Measurements from ENCODE around the gene PRRG2. TPM values are rescaled to one million over a fixed set of nuclear protein-coding genes. Genes with fewer than 3 reads are reported as not detected.
A peak's percentile ranks its signal among the peaks of the same experiment; 100 is the strongest.

Gene PRRG2
- total and polyA plus RNA-seq, 7 donors, result 0.71 to 18.9 (median 12.7) TPM; not detected in 3

DNA sequence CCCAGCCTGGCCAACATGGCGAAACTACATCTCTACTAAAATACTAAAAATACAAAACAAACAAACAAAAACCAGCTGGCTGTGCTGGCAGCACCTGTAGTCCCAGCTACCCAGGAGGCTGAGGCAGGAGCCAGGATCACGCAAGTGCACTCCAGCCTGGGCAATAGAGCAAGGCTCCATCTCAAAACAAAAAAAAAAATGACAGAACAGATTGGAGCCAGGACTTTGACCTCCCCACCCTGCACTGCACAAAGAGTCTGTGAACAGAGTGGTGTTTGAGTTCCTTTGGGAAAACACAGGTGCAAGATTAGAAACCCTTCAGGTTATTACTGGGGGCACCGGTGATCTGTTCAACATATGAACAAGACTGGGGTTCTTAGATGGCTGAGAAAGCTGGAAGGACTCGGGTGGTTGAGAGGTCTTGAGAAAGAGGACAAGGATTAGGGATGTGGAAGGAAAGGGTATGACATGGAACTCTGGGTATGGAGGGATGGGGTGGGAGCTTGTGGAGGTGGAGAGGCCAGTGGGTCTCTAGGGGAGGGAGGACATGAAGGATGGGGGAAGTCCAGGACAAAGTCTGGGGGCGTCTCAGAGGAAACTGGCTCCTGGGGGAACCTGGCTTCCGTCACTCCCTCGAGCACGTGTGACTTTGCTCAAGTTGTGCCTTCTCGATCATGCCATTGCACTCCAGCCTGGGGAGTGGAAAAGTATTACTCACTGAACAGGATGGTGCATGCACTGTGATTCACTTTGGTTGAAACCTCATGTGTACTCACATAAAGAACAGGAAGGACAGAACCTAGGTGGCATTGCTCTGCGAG, 27.5 kb upstream of the PRRG2 start:
- no peaks in the 10 kb centered on the region for H3K27me3 ChIP-seq
- no peak for DNase-seq
- 12 to 53% methylated on average over 10 of the region's 10 CpGs for WGBS, 2 donors
- no peak overlapping the region for H3K4me3 ChIP-seq
- peaks cover 4 to 46% (median 14%) of the 10 kb centered on the region in 4 donors for H3K36me3 ChIP-seq
- intact Hi-C loops (cut with DNase I), result no loop called here
- no peaks in the 10 kb centered on the region for H3K9me3 ChIP-seq
- H3K27ac ChIP-seq, result peak overlapping the region in 2 of 4 donors; percentile 0 to 13
- TF ChIP-seq POLR2AphosphoS5 (IDR thresholded peaks at IDR 0.05) (peak in 1 of 4 donors; percentile 9), POLR2A (IDR thresholded peaks at IDR 0.05) (no peak), EP300 (IDR thresholded peaks at IDR 0.05) (no peak)
- TF ChIP-seq, protein P1, sequence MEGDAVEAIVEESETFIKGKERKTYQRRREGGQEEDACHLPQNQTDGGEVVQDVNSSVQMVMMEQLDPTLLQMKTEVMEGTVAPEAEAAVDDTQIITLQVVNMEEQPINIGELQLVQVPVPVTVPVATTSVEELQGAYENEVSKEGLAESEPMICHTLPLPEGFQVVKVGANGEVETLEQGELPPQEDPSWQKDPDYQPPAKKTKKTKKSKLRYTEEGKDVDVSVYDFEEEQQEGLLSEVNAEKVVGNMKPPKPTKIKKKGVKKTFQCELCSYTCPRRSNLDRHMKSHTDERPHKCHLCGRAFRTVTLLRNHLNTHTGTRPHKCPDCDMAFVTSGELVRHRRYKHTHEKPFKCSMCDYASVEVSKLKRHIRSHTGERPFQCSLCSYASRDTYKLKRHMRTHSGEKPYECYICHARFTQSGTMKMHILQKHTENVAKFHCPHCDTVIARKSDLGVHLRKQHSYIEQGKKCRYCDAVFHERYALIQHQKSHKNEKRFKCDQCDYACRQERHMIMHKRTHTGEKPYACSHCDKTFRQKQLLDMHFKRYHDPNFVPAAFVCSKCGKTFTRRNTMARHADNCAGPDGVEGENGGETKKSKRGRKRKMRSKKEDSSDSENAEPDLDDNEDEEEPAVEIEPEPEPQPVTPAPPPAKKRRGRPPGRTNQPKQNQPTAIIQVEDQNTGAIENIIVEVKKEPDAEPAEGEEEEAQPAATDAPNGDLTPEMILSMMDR (IDR thresholded peaks at IDR 0.05), result no peak
- H3K4me1 ChIP-seq, result peaks cover 0 to 16% (median 8%) of the 10 kb centered on the region in 4 donors

DNA sequence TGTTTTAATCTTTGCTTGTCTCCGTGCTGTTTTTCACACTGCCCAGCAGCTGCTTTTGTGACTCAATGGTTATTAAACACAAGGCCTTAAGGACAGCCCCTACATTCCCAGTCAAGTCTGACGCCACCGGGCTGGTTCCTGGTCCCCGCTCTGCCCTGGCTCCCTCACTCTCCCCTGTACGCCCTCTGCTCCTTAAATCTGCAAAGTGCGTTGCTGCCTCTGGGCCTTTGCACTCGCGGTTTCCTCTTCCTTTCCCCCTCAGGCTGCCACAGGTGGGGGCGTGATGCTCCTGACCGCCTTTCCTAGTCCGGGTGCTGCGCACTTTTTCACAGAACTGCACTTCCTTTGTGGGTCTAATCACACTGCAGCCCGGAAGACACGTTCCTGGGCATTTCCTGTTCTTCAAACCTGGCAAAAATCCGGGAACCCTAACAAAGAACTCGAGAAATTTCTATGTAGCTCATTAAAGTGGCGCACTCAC, 26.4 kb upstream of the PRRG2 start:
- peaks cover 0 to 16% (median 8%) of the 10 kb centered on the region in 4 donors for H3K4me1 ChIP-seq
- 41 to 50% methylated on average over 17 of the region's 17 CpGs for WGBS, 2 donors
- no peak for DNase-seq
- TF ChIP-seq EP300 (IDR thresholded peaks at IDR 0.05) (no peak), POLR2AphosphoS5 (IDR thresholded peaks at IDR 0.05) (peak in 3 of 4 donors; percentile 29 to 49 (median 31))
- peaks cover 4 to 57% (median 22%) of the 10 kb centered on the region in 4 donors for H3K36me3 ChIP-seq
- no peak overlapping the region for H3K4me3 ChIP-seq
- intact Hi-C loops (cut with DNase I), result no loop called here
- no peaks in the 10 kb centered on the region for H3K9me3 ChIP-seq
- no peaks in the 10 kb centered on the region for H3K27me3 ChIP-seq
- H3K27ac ChIP-seq, result peak overlapping the region in 3 of 4 donors; percentile 19 to 49 (median 28)

DNA sequence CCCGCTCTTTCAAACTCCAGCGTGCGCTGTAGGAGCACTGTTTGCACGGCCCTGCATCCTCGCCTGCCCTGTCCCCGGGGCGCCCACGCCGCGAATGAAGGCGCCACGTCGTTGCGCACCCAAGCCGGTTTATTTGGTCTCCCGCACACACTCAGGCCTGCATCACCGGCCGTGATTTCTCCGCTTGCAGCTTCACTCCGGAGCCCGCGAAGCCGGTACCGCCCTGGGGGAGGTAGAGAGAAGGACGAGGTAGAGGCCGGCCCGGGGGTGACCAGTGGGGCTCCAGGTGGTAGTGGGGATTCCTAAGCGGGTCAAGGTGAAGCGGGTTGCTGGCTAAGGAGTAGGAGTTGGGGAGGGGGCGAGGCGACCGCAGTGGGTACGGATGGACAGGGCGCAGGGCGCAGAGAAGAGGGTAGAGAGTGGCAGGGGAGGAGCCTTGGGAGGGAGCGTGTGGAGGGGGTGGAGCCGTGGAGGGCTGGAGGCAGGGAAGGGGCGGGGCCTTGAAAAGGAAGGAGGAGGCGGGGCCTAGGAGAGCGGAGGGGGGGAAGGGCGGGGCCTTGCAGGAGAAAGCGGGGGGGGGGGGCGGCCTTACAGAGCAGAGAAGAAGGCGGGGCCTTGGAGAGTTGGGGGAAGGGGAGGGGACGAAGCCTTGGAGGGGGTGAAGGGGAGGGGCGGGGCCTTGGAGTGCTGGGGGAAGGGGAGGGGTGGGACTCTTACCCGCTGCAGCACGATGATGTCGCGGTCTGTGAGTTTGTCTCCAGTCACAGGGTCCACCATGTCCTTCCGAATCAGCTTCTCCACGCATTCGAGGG, 25.3 kb upstream of the PRRG2 start:
- TF ChIP-seq, protein P1 (IDR thresholded peaks at IDR 0.05), result no peak
- no peak for TF ChIP-seq EP300 (IDR thresholded peaks at IDR 0.05)
- no peak for TF ChIP-seq POLR2AphosphoS5 (IDR thresholded peaks at IDR 0.05)
- no peak for TF ChIP-seq POLR2A (IDR thresholded peaks at IDR 0.05)

DNA sequence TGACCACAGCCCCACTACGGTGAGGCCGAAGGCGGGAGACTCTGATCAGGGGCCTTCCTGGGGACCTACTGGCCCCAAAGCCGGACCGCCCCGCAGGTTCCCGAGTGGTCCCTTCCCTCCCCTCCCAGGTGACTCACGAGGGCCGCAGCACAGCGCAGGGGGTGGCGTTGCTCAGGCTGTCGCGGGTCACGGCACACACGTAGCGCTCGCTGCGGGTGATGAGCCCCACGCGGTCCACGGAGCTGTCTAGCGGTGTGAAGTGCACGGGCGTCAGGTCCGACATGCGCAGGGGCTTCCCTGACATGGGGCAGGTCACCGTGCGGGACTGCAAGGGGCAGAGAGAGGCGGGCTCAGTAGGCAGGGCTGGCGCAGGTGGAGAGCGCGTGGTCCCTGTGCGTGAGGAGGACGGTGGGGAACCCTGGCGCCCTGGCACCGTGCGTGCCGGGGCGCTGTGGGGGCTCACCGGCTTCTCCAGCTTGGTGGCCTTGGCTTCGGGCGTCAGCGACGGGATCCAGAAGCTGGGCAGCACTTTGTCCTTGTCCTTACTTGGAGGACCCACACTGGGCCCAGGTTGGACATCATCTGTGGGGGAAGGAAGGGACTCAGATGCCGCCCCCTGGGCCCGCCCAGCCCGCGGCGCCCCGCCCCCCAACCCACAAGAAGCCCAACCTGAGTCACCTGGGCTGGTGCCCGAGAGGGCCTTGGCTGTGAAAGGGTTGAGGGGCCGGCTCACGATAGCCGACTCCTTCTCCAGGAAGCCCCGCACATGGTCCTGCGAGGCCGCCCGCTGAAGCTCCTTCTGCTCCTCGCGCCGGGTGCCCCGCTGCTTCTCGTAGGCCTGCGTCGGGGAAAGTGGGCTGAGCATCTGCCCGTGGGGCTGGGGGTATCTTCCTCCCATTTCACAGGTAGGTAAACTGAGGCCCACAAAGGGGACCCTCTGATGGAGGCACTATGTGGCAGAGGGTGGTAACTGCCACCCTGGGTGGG, 24.4 kb upstream of the PRRG2 start:
- H3K9me3 ChIP-seq, result no peaks in the 10 kb centered on the region
- H3K36me3 ChIP-seq, result peaks cover 4 to 57% (median 23%) of the 10 kb centered on the region in 4 donors
- WGBS, 2 donors, result 77 to 88% methylated on average over 66 of the region's 66 CpGs
- H3K27me3 ChIP-seq, result no peaks in the 10 kb centered on the region
- peaks cover 0 to 16% (median 8%) of the 10 kb centered on the region in 4 donors for H3K4me1 ChIP-seq
- peak overlapping the region in 3 of 4 donors; percentile 22 to 35 (median 31) for H3K4me3 ChIP-seq
- DNase-seq, result no peak
- TF ChIP-seq POLR2A (IDR thresholded peaks at IDR 0.05), result no peak
- no peak for TF ChIP-seq EP300 (IDR thresholded peaks at IDR 0.05)
- TF ChIP-seq, protein P1 (IDR thresholded peaks at IDR 0.05), result no peak
- TF ChIP-seq POLR2AphosphoS5 (IDR thresholded peaks at IDR 0.05), result no peak
- intact Hi-C loops (cut with DNase I), result no loop called here
- peak overlapping the region; percentile 18 to 72 (median 60) for H3K27ac ChIP-seq

More for the DNA sequence above, 25.3 kb upstream of the PRRG2 start:
- Histone ChIP-seq H3K4me3 (peak overlapping the region in 3 of 4 donors; percentile 22 to 35 (median 31)), H3K27ac (peak overlapping the region; percentile 29 to 72 (median 60)), H3K4me1 (peaks cover 0 to 16% (median 8%) of the 10 kb centered on the region in 4 donors), H3K36me3 (peaks cover 4 to 57% (median 23%) of the 10 kb centered on the region in 4 donors), H3K9me3 (no peaks in the 10 kb centered on the region), H3K27me3 (no peaks in the 10 kb centered on the region)
- DNase-seq, result peak; percentile 91
- WGBS, 2 donors, result 51 to 78% methylated on average over 51 of the region's 53 CpGs
- intact Hi-C loops (cut with DNase I), result no loop called here

Data from sigmoid colon (tissue), 7 donors.